Thyroid gland (tissue), 4 donors: ENCODE measurements around the gene SLC8B1. TPM values are rescaled to one million over a fixed set of nuclear protein-coding genes. Genes with fewer than 3 reads are reported as not detected.

Experiments
- DNase-seq, 2 donors: peaks; one replicate each; pipeline ENCODE4 v3.0.0-alpha.2; 2019
- H3K27ac ChIP-seq, 3 donors: fragments of 200-600 bp; sonication (generic); 1 replicate in 2 of 3; 2 replicates in 1 of 3; pipeline ENCODE4 v1.5.1; 2016 to 2019; ENCODE audit warnings: mild to moderate bottlenecking in 1 of 3, moderate library complexity in 1 of 3
- H3K27me3 ChIP-seq: fragments of 200-600 bp; sonication (generic); one replicate; pipeline ENCODE4 v1.5.1; 2019
- H3K36me3 ChIP-seq, 2 donors: fragments of 200-600 bp; sonication (generic); one replicate each; pipeline ENCODE4 v1.5.1; 2016 to 2019
- H3K4me1 ChIP-seq, 2 donors: fragments of 200-600 bp; sonication (generic); one replicate each; pipeline ENCODE4 v1.5.1; 2017 to 2019
- H3K4me3 ChIP-seq, 3 donors: fragments of 200-600 bp; sonication (generic); replicated peaks in 1 of 3; 1 replicate in 2 of 3; 2 replicates in 1 of 3; pipeline ENCODE4 v1.5.1; 2016; ENCODE audit warnings: mild to moderate bottlenecking in 1 of 3
- H3K9me3 ChIP-seq: fragments of 200-600 bp; sonication (generic); one replicate; pipeline ENCODE4 v1.5.1; 2017
- POLR2A ChIP-seq, 2 donors: fragments of 450-650 bp; IDR thresholded peaks; one replicate each; pipeline ENCODE4 v1.6.1; 2017; ENCODE audit warnings: antibody characterized with exemption in 2 of 2, mild to moderate bottlenecking in 2 of 2, moderate library complexity in 1 of 2
- WGBS, 2 donors: methylation state at CpG; one replicate each; pipeline ENCODE4 v1.1.5; 2017; 5-methylcytosine and 5-hydroxymethylcytosine counted together
- intact Hi-C: fragments of 100-400 bp; cut with DNase I; formaldehyde crosslinking; loops from one replicate; pipeline ENCODE4 v1.15.1; 2023
- total RNA-seq, 4 donors: library from RNA; depleted of rRNA; stranded (reverse); fragments of >200 nt; gene quantifications; one replicate each; pipeline ENCODE4 v1.2.3, GENCODE V29; 2016
- TF ChIP-seq, protein P1 (sequence below), 6 experiments: fragments of 200-600 bp in 3 of 6; fragments of 450-650 bp in 3 of 6; sonication (generic) in 3 of 6; IDR thresholded peaks; one replicate each; pipeline ENCODE4 v1.5.1; 2016 to 2019; ENCODE audit warnings: antibody characterized with exemption in 6 of 6, mild to moderate bottlenecking in 2 of 6, inconsistent platforms in 1 of 6, moderate library complexity in 1 of 6

The SLC8B1 gene
- total RNA-seq, 4 donors from 2014 or later: 23.3 to 50.5 (median 30.7) TPM

DNA sequence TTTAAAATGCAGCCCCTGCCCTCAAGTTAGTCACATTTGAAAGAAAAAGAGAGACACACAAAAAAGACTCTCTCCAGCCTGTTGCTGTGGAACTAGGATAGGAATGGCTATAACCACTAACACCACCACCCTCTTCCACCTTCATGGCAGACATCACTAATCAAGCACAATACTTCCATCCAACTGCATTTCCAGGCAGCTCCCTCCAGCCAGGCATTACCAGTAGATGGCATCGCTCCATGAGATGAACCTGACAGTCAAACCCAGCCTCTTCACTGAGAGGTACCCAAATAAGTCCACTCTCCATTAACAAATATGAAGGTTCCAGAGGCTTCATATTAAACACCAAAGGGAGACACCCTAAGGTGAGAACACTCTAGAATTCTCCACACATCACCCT, 24.4 kb downstream of the SLC8B1 start:
- no peaks in the 10 kb centered on the region for H3K27me3 ChIP-seq
- no peak overlapping the region for H3K4me3 ChIP-seq
- no peaks in the 10 kb centered on the region for H3K4me1 ChIP-seq
- 95 to 100% methylated on average over 1 of the region's 1 CpG for WGBS, 2 donors
- no peak overlapping the region for H3K27ac ChIP-seq
- H3K36me3 ChIP-seq: peaks cover 13 to 15% of the 10 kb centered on the region in 2 donors
- intact Hi-C loops: no loop called here
- H3K9me3 ChIP-seq: no peaks in the 10 kb centered on the region
- no peak for DNase-seq
- TF ChIP-seq, protein P1, sequence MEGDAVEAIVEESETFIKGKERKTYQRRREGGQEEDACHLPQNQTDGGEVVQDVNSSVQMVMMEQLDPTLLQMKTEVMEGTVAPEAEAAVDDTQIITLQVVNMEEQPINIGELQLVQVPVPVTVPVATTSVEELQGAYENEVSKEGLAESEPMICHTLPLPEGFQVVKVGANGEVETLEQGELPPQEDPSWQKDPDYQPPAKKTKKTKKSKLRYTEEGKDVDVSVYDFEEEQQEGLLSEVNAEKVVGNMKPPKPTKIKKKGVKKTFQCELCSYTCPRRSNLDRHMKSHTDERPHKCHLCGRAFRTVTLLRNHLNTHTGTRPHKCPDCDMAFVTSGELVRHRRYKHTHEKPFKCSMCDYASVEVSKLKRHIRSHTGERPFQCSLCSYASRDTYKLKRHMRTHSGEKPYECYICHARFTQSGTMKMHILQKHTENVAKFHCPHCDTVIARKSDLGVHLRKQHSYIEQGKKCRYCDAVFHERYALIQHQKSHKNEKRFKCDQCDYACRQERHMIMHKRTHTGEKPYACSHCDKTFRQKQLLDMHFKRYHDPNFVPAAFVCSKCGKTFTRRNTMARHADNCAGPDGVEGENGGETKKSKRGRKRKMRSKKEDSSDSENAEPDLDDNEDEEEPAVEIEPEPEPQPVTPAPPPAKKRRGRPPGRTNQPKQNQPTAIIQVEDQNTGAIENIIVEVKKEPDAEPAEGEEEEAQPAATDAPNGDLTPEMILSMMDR (IDR thresholded peaks at IDR 0.05): no peak
- TF ChIP-seq POLR2A (IDR thresholded peaks at IDR 0.05): no peak

DNA sequence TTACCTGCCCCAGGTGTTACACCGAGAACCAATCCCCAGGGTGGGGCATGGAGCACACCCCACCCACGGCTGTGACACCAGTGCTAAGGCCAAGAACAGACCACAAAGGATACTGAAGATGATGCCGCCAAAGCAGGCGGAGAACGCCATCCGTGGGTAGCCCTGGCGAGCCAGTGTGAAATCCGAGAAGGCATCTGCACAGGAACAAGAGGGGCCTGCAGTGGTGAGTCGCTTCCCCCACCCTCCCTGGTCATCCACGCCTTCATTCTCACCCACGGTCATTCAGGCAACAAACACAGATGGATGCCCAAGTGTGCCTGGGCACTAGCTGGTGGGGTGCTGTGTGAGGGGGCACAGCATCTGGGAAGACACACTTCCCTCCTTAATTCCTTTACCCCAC, 28.5 kb downstream of the SLC8B1 start:
- Histone ChIP-seq H3K27me3 (no peaks in the 10 kb centered on the region), H3K4me3 (no peak overlapping the region), H3K4me1 (no peaks in the 10 kb centered on the region), H3K36me3 (peaks cover 7 to 13% of the 10 kb centered on the region in 2 donors), H3K9me3 (no peaks in the 10 kb centered on the region), H3K27ac (no peak overlapping the region)
- no peak for TF ChIP-seq POLR2A (IDR thresholded peaks at IDR 0.05)
- TF ChIP-seq, protein P1 (IDR thresholded peaks at IDR 0.05): no peak
- intact Hi-C loops: no loop called here
- 92 to 96% methylated on average over 4 to 11 of the region's 11 CpGs for WGBS, 2 donors
- no peak for DNase-seq

DNA sequence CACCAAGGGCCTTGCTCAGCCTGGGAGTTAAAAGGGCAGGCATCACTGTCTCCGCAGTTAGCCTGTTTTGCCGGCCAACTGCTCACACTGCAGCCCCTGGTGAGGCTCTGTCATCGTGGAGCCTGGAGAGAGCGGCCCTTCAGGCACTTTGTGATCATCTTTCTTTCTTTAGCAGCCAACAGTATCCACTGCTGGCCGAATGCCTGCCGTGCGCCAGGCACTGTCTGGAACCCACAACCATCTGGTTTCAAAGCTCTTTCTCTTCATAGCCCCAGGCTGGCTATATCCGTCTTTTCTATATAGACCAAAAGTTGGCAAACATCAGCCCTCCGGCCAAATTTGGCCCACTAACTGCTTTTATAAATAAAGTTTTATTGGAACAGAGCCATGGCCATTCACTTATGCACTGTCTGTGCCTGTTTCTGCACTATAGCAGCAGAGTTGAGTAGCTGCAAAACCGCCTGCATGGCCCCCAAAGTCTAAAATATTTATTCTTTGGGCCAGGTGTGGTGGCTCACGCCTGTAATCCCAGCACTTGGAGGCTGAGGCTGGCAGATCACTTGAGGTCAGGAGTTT, 29.5 kb downstream of the SLC8B1 start:
- Histone ChIP-seq H3K4me3 (no peak overlapping the region), H3K9me3 (no peaks in the 10 kb centered on the region), H3K27me3 (no peaks in the 10 kb centered on the region), H3K36me3 (peaks cover 7 to 13% of the 10 kb centered on the region in 2 donors), H3K27ac (no peak overlapping the region), H3K4me1 (peaks cover 0 to 2% of the 10 kb centered on the region in 2 donors)
- TF ChIP-seq, protein P1 (IDR thresholded peaks at IDR 0.05): no peak
- no peak for TF ChIP-seq POLR2A (IDR thresholded peaks at IDR 0.05)
- no peak for DNase-seq
- WGBS, 2 donors: 94 to 98% methylated on average over 11 of the region's 11 CpGs
- intact Hi-C loops: no loop called here

DNA sequence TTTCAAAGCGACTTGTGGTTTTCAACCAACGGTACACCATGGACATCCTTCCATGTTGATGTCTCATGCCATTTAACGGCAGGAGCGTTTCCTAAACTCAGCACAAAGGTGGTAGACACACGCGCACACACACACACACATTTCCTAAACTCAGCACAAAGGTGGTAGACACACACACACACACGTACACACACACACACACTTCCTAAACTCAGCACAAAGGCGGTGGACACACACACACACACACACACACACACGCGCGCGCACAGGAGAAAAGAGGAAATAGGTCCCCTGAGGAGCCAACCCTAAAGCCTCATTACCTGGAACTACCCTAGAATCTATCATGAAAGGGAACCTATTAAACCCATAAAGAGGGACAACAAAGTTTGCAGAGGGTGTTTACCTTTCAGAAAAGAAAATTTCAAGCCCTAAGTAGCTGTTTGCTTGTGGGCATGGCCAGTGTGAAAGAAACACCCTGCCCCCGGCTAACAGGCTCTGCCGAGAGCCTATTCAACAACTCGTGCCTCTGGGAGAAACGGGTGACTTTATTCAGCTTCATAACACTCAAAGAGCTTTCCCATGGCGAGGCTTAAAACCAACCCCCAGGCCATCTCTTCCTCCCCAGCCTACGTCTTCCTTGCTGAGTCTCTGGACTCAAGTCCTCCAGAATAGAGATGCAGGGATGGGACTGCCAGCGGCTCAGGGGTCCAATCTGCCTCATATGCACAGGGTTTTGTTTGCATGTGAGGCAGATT, 31.8 kb downstream of the SLC8B1 start:
- no peaks in the 10 kb centered on the region for H3K9me3 ChIP-seq
- DNase-seq: no peak
- H3K36me3 ChIP-seq: peaks cover 4% of the 10 kb centered on the region in 2 donors
- intact Hi-C loops: no loop called here
- no peak for TF ChIP-seq POLR2A (IDR thresholded peaks at IDR 0.05)
- TF ChIP-seq, protein P1 (IDR thresholded peaks at IDR 0.05): no peak
- WGBS, 2 donors: 79 to 85% methylated on average over 19 of the region's 19 CpGs
- H3K4me1 ChIP-seq: peaks cover 19 to 25% of the 10 kb centered on the region in 2 donors
- H3K27me3 ChIP-seq: no peaks in the 10 kb centered on the region
- H3K4me3 ChIP-seq: no peak overlapping the region
- no peak overlapping the region for H3K27ac ChIP-seq

DNA sequence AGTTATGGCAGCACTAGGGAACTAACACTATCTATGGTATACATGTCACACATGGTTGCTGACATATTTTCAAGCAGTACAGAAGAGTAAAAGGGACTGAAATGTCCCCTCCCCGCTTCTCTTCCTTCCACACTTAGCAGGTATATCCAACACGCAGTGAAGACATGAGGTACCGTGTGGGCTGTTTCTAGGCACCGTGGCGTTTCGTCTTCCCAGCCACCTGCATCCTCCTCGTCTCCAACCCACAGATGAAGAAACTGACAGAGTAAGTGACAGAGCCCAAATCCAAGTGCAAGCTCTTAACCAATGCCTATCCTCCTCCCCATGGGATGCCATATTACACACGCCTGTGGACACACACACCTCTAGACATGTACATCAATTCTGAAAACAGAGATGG, 32.4 kb downstream of the SLC8B1 start:
- intact Hi-C loops: no loop called here
- 92 to 96% methylated on average over 8 of the region's 8 CpGs for WGBS, 2 donors
- Histone ChIP-seq H3K27ac (no peak overlapping the region), H3K9me3 (no peaks in the 10 kb centered on the region), H3K4me3 (no peak overlapping the region), H3K36me3 (peaks cover 2 to 4% of the 10 kb centered on the region in 2 donors), H3K4me1 (peaks cover 24 to 31% of the 10 kb centered on the region in 2 donors), H3K27me3 (no peaks in the 10 kb centered on the region)
- no peak for DNase-seq
- TF ChIP-seq, protein P1 (IDR thresholded peaks at IDR 0.05): no peak
- no peak for TF ChIP-seq POLR2A (IDR thresholded peaks at IDR 0.05)
